Panc1 (cell line): Measurements from ENCODE around the gene MAGEC3.

Experiments
- POLR2AphosphoS5 ChIP-seq: IDR thresholded peaks from 2 replicates; pipeline ENCODE4 v1.6.1; 2012; ENCODE audit warnings: mild to moderate bottlenecking, low read depth, low read length, moderate library complexity
- SIN3A ChIP-seq: IDR thresholded peaks from 2 replicates; pipeline ENCODE4 v1.6.1; 2012; ENCODE audit warnings: low read depth, mild to moderate bottlenecking, low read length, moderate library complexity, borderline replicate concordance; ENCODE audit not compliant: insufficient read depth
- TCF7L2 ChIP-seq: IDR thresholded peaks from 2 replicates; pipeline ENCODE4 v1.6.1; 2011; ENCODE audit warnings: mild to moderate bottlenecking, low read depth, low read length, inconsistent platforms
- TF ChIP-seq, protein P1 (sequence below): fragments of 450-650 bp; IDR thresholded peaks from 2 replicates; pipeline ENCODE4 v1.5.1; 2017; ENCODE audit warnings: mild to moderate bottlenecking
- TF ChIP-seq, protein P2 (sequence below), 2 experiments: IDR thresholded peaks; 2 replicates each; pipeline ENCODE4 v1.6.1; 2011 to 2012; ENCODE audit warnings: low read depth in 2 of 2, control low read depth in 1 of 2, low read length in 1 of 2, mild to moderate bottlenecking in 1 of 2, moderate library complexity in 1 of 2; ENCODE audit not compliant: insufficient read depth in 1 of 2

DNA sequence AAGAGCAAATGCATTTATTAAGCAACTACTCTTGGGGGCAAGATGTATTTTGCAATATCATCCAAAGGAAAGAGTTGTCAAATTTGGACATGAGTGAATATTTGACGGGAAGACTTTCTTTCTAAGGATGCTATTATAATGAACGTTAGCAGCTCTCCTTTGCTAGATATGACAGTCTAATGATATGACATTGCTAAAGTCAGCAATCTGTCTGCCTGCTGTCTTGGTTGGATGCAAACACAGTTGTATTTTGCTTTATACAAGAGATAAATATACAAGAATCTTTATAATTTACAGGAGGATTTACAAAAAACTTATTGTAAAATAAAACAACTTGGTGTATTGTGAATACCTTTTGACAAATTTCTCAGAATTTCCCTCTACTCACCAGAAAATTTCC lies 103.1 kb downstream of the MAGEC3 start:
- TF ChIP-seq SIN3A: no peak
- TF ChIP-seq, protein P1, sequence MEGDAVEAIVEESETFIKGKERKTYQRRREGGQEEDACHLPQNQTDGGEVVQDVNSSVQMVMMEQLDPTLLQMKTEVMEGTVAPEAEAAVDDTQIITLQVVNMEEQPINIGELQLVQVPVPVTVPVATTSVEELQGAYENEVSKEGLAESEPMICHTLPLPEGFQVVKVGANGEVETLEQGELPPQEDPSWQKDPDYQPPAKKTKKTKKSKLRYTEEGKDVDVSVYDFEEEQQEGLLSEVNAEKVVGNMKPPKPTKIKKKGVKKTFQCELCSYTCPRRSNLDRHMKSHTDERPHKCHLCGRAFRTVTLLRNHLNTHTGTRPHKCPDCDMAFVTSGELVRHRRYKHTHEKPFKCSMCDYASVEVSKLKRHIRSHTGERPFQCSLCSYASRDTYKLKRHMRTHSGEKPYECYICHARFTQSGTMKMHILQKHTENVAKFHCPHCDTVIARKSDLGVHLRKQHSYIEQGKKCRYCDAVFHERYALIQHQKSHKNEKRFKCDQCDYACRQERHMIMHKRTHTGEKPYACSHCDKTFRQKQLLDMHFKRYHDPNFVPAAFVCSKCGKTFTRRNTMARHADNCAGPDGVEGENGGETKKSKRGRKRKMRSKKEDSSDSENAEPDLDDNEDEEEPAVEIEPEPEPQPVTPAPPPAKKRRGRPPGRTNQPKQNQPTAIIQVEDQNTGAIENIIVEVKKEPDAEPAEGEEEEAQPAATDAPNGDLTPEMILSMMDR: no peak
- TF ChIP-seq POLR2AphosphoS5: no peak
- TF ChIP-seq, protein P2, sequence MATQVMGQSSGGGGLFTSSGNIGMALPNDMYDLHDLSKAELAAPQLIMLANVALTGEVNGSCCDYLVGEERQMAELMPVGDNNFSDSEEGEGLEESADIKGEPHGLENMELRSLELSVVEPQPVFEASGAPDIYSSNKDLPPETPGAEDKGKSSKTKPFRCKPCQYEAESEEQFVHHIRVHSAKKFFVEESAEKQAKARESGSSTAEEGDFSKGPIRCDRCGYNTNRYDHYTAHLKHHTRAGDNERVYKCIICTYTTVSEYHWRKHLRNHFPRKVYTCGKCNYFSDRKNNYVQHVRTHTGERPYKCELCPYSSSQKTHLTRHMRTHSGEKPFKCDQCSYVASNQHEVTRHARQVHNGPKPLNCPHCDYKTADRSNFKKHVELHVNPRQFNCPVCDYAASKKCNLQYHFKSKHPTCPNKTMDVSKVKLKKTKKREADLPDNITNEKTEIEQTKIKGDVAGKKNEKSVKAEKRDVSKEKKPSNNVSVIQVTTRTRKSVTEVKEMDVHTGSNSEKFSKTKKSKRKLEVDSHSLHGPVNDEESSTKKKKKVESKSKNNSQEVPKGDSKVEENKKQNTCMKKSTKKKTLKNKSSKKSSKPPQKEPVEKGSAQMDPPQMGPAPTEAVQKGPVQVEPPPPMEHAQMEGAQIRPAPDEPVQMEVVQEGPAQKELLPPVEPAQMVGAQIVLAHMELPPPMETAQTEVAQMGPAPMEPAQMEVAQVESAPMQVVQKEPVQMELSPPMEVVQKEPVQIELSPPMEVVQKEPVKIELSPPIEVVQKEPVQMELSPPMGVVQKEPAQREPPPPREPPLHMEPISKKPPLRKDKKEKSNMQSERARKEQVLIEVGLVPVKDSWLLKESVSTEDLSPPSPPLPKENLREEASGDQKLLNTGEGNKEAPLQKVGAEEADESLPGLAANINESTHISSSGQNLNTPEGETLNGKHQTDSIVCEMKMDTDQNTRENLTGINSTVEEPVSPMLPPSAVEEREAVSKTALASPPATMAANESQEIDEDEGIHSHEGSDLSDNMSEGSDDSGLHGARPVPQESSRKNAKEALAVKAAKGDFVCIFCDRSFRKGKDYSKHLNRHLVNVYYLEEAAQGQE (IDR thresholded peaks at IDR 0.05; ENCODE audit: insufficient read depth in 1 of 2, low read depth in 2 of 2, low read length in 1 of 2): no peak
- TF ChIP-seq TCF7L2: no peak
